Transverse colon (tissue), 3 donors: ENCODE results near the gene ARMS2.

Experiments
- CTCF ChIP-seq, 5 experiments: fragments of 200-600 bp in 3 of 5; fragments of 450-650 bp in 2 of 5; sonication (generic) in 3 of 5; IDR thresholded peaks; 1 replicate in 2 of 5; 2 replicates in 3 of 5; pipeline ENCODE4 v1.5.1; 2016 to 2017; ENCODE audit warnings: antibody characterized with exemption in 5 of 5, inconsistent platforms in 3 of 5, mild to moderate bottlenecking in 2 of 5, moderate library complexity in 1 of 5
- POLR2A ChIP-seq: fragments of 450-650 bp; IDR thresholded peaks from one replicate; pipeline ENCODE4 v1.6.1; 2016; ENCODE audit warnings: antibody characterized with exemption, mild to moderate bottlenecking, moderate library complexity

GRCh38 chr10:122481296-122482056 lies 27.0 kb downstream of the ARMS2 start:
- TF ChIP-seq CTCF (IDR thresholded peaks at IDR 0.05) (no peak), POLR2A (no peak)
